SIG-M5 (cell line): ENCODE data around the gene NLGN4X.

ENCODE experiments used
- DNase-seq: peaks from one replicate; lab custom pipeline; 2025; lab: John Stamatoyannopoulos, UW

Gene NLGN4X

GRCh38 chrX:6151971-6152370 is 76.7 kb downstream of the NLGN4X start:
- DNase-seq, result no peak

- DNase-seq, result no peak
Observed at GRCh38 chrX:6149060-6149872, 79.4 kb downstream of the NLGN4X start.

GRCh38 chrX:6134255-6134654 is 94.4 kb downstream of the NLGN4X start:
- DNase-seq, result no peak

- no peak for DNase-seq
Observed at GRCh38 chrX:6132970-6133369, 95.7 kb downstream of the NLGN4X start.

- no peak for DNase-seq
Observed at GRCh38 chrX:6131287-6131686, 97.4 kb downstream of the NLGN4X start.

GRCh38 chrX:6129195-6129594 is 99.5 kb downstream of the NLGN4X start:
- no peak for DNase-seq

GRCh38 chrX:6120329-6120728 is 108.3 kb downstream of the NLGN4X start:
- no peak for DNase-seq

- DNase-seq, result no peak
Observed at GRCh38 chrX:6095469-6095868, 133.2 kb downstream of the NLGN4X start.

GRCh38 chrX:6074532-6074931 is 154.1 kb downstream of the NLGN4X start:
- no peak for DNase-seq

GRCh38 chrX:6071731-6072130 is 156.9 kb downstream of the NLGN4X start:
- no peak for DNase-seq

- DNase-seq, result no peak
Observed at GRCh38 chrX:6067600-6067999, 161.1 kb downstream of the NLGN4X start.

GRCh38 chrX:6053141-6053540 is 175.5 kb downstream of the NLGN4X start:
- no peak for DNase-seq

GRCh38 chrX:6052111-6052745 is 176.4 kb downstream of the NLGN4X start:
- no peak for DNase-seq

- no peak for DNase-seq
Observed at GRCh38 chrX:6049132-6049531, 179.5 kb downstream of the NLGN4X start.

GRCh38 chrX:6041630-6042029 is 187.0 kb downstream of the NLGN4X start:
- DNase-seq, result no peak

GRCh38 chrX:6029014-6029413 is 199.7 kb downstream of the NLGN4X start:
- DNase-seq, result no peak

- no peak for DNase-seq
Observed at GRCh38 chrX:6026980-6027379, 201.7 kb downstream of the NLGN4X start.

- no peak for DNase-seq
Observed at GRCh38 chrX:6026429-6026828, 202.2 kb downstream of the NLGN4X start.

- DNase-seq, result no peak
Observed at GRCh38 chrX:6024204-6024603, 204.5 kb downstream of the NLGN4X start.

GRCh38 chrX:6021316-6022091 is 207.2 kb downstream of the NLGN4X start:
- DNase-seq, result no peak

- DNase-seq, result no peak
Observed at GRCh38 chrX:6019076-6019475, 209.6 kb downstream of the NLGN4X start.

GRCh38 chrX:6015423-6015822 is 213.2 kb downstream of the NLGN4X start:
- DNase-seq, result no peak

GRCh38 chrX:6012357-6012756 is 216.3 kb downstream of the NLGN4X start:
- no peak for DNase-seq
